WTC11 (cell line): ENCODE results near the gene FNBP1L. TPM values are rescaled to one million over a fixed set of nuclear protein-coding genes. Genes with fewer than 3 reads are reported as not detected.

Source experiments
- ATAC-seq: fragments of 200-7000 bp; cut with Tn5 transposase; 2 replicates; pipeline ENCODE4 v1.10.0; 2021; ENCODE audit warnings: mild to moderate bottlenecking, moderate library complexity
- CTCF ChIA-PET: fragments of 300-600 bp; sonication (Branson Sonifier 250); formaldehyde crosslinking; loops from one replicate; lab custom pipeline; 2021; ENCODE audit warnings: antibody characterized with exemption; lab: Charles Lee
- POLR2A ChIA-PET: fragments of 350-600 bp; sonication (Branson Sonifier 250); formaldehyde crosslinking; loops from one replicate; lab custom pipeline; 2021; ENCODE audit warnings: antibody characterized with exemption; lab: Charles Lee
- DNase-seq: peaks from one replicate; pipeline ENCODE4 v3.0.0; 2021; ENCODE audit warnings: low spot score
- H3K27ac Mint-ChIP-seq: 2 replicates; pipeline ENCODE4 v1.8.0; 2021; ENCODE audit warnings: mixed read lengths
- H3K27me3 Mint-ChIP-seq: 2 replicates; pipeline ENCODE4 v1.8.0; 2021; ENCODE audit warnings: low read depth, mild to moderate bottlenecking, moderate library complexity, mixed read lengths
- H3K36me3 Mint-ChIP-seq: 2 replicates; pipeline ENCODE4 v1.8.0; 2021; ENCODE audit warnings: mixed read lengths
- H3K4me1 Mint-ChIP-seq: 2 replicates; pipeline ENCODE4 v1.8.0; 2022; ENCODE audit warnings: mixed read lengths
- H3K4me3 Mint-ChIP-seq: 2 replicates; pipeline ENCODE4 v1.8.0; 2021; ENCODE audit warnings: mild to moderate bottlenecking, moderate library complexity, mixed read lengths
- H3K9me3 Mint-ChIP-seq: 2 replicates; pipeline ENCODE4 v1.8.0; 2021; ENCODE audit warnings: mixed read lengths
- AFF4 ChIP-seq: sonication (generic); formaldehyde crosslinking; IDR thresholded peaks from 2 replicates; pipeline ENCODE4 v1.8.1; 2023; ENCODE audit warnings: mild to moderate bottlenecking, missing genetic modification reagents, borderline replicate concordance
- ATF3 ChIP-seq: sonication (generic); formaldehyde crosslinking; conservative IDR thresholded peaks from 2 replicates; pipeline ENCODE4 v1.8.1; 2022; ENCODE audit warnings: mild to moderate bottlenecking, missing genetic modification reagents
- CDX4 ChIP-seq: fragments of 250-450 bp; sonication (Bioruptor Pico); IDR thresholded peaks from 2 replicates; pipeline ENCODE4 v1.9.0; 2021; ENCODE audit warnings: moderate library complexity, mild to moderate bottlenecking, inconsistent platforms, borderline replicate concordance
- CREB1 ChIP-seq: sonication (generic); formaldehyde crosslinking; IDR thresholded peaks from 2 replicates; pipeline ENCODE4 v1.8.0; 2023; ENCODE audit warnings: mild to moderate bottlenecking, missing genetic modification reagents
- CREM ChIP-seq: sonication (generic); formaldehyde crosslinking; IDR thresholded peaks from 2 replicates; pipeline ENCODE4 v1.8.1; 2022; ENCODE audit warnings: mild to moderate bottlenecking, missing genetic modification reagents, moderate library complexity
- E2F5 ChIP-seq: sonication (generic); formaldehyde crosslinking; IDR thresholded peaks from 2 replicates; pipeline ENCODE4 v1.8.1; 2022; ENCODE audit warnings: mild to moderate bottlenecking, moderate library complexity, missing genetic modification reagents
- FOXK1 ChIP-seq: sonication (generic); formaldehyde crosslinking; IDR thresholded peaks from 2 replicates; pipeline ENCODE4 v1.8.0; 2022; ENCODE audit warnings: mild to moderate bottlenecking, moderate library complexity, missing genetic modification reagents
- FOXP1 ChIP-seq: sonication (generic); formaldehyde crosslinking; IDR thresholded peaks from 2 replicates; pipeline ENCODE4 v1.8.0; 2022; ENCODE audit warnings: missing genetic modification reagents, mild to moderate bottlenecking, moderate library complexity, borderline replicate concordance
- FOXP4 ChIP-seq: sonication (generic); formaldehyde crosslinking; IDR thresholded peaks from 2 replicates; pipeline ENCODE4 v1.8.0; 2022; ENCODE audit warnings: mild to moderate bottlenecking, missing genetic modification reagents
- GABPB1 ChIP-seq: sonication (generic); formaldehyde crosslinking; IDR thresholded peaks from 2 replicates; pipeline ENCODE4 v1.8.1; 2023; ENCODE audit warnings: mild to moderate bottlenecking, missing genetic modification reagents
- IRF2 ChIP-seq: sonication (generic); formaldehyde crosslinking; IDR thresholded peaks from 2 replicates; pipeline ENCODE4 v1.8.0; 2022; ENCODE audit warnings: low read depth, missing genetic modification reagents, borderline replicate concordance
- JAZF1 ChIP-seq: fragments of 250-450 bp; sonication (Bioruptor Pico); IDR thresholded peaks from 2 replicates; pipeline ENCODE4 v1.9.0; 2021; ENCODE audit warnings: moderate library complexity, mild to moderate bottlenecking, inconsistent platforms
- PREB ChIP-seq: sonication (generic); formaldehyde crosslinking; IDR thresholded peaks from 2 replicates; pipeline ENCODE4 v1.8.1; 2022; ENCODE audit warnings: mild to moderate bottlenecking, missing genetic modification reagents, moderate library complexity, borderline replicate concordance
- PRRX2 ChIP-seq: fragments of 250-450 bp; sonication (Bioruptor Pico); IDR thresholded peaks from 2 replicates; pipeline ENCODE4 v1.8.0; 2021; ENCODE audit warnings: mild to moderate bottlenecking
- ZNF423 ChIP-seq: fragments of 250-450 bp; sonication (Bioruptor Pico); IDR thresholded peaks from 2 replicates; pipeline ENCODE4 v2.1.2; 2022; ENCODE audit warnings: mild to moderate bottlenecking, moderate library complexity
- ZNF425 ChIP-seq: fragments of 250-450 bp; sonication (Bioruptor Pico); conservative IDR thresholded peaks from 2 replicates; pipeline ENCODE4 v1.9.0; 2021; ENCODE audit warnings: mild to moderate bottlenecking
- total RNA-seq: library from RNA; stranded (reverse); gene quantifications from 3 replicates; pipeline ENCODE4 v1.2.3, GENCODE V29; 2021

Gene FNBP1L
- total RNA-seq, 1 experiment from 2014 or later: 79.1 TPM

- no peak for ATAC-seq
- Mint-ChIP-seq H3K9me3 (no peaks in the 10 kb centered on the region), H3K4me3 (peak overlapping the region; percentile 98), H3K27me3 (no peaks in the 10 kb centered on the region), H3K27ac (0 out of 2 replicates have a peak overlapping the region, but pooled peaks have one; percentile 0), H3K4me1 (peaks cover 49% of the 10 kb centered on the region), H3K36me3 (no peaks in the 10 kb centered on the region)
- POLR2A ChIA-PET: no interaction called here
- CTCF ChIA-PET: no interaction called here
- no peak for TF ChIP-seq CREB1 (CRISPR knock-in tag)
- no peak for TF ChIP-seq AFF4 (CRISPR knock-in tag)
- TF ChIP-seq ZNF425: no peak
- no peak for TF ChIP-seq CREM (CRISPR knock-in tag)
- TF ChIP-seq FOXP1 (CRISPR knock-in tag): no peak
- TF ChIP-seq ATF3 (CRISPR knock-in tag): no peak
- TF ChIP-seq PRRX2 (CRISPR knock-in tag): no peak
- no peak for TF ChIP-seq FOXK1 (CRISPR knock-in tag)
- TF ChIP-seq E2F5 (CRISPR knock-in tag): no peak
- TF ChIP-seq FOXP4: no peak
- TF ChIP-seq GABPB1 (CRISPR knock-in tag): no peak
- TF ChIP-seq IRF2 (CRISPR knock-in tag): no peak
- no peak for TF ChIP-seq CDX4
- no peak for TF ChIP-seq JAZF1 (CRISPR knock-in tag)
- no peak for TF ChIP-seq PREB (CRISPR knock-in tag)
- no peak for TF ChIP-seq ZNF423 (CRISPR knock-in tag)
- no peak for DNase-seq
These were observed 2.4 kb downstream of the FNBP1L start for GRCh38 chr1:93450321-93450720.
